A549 (cell line): ENCODE measurements around the gene TOM1L1. TPM values are rescaled to one million over a fixed set of nuclear protein-coding genes. Genes with fewer than 3 reads are reported as not detected.

Experiments
- ATAC-seq, 2 experiments: fragments of 200-7000 bp in 1 of 2; fragments of >200 bp in 1 of 2; cut with Nextera tagmentation in 1 of 2; cut with Tn5 transposase in 1 of 2; 3 replicates each; pipeline versions ENCODE4 v1.8.0 to v1.9.1; 2018 to 2020; ENCODE audit warnings: mild to moderate bottlenecking in 1 of 2, moderate library complexity in 1 of 2
- CTCF ChIA-PET: fragments of 300-600 bp; sonication (Branson Sonifier 250); formaldehyde crosslinking; extraction: SDS; loops from one replicate; lab custom pipeline; 2021; ENCODE audit warnings: antibody characterized with exemption, inconsistent platforms; lab: Yijun Ruan, JAX
- POLR2A ChIA-PET: fragments of 350-600 bp; formaldehyde crosslinking; extraction: SDS; loops from one replicate; lab custom pipeline; 2021; ENCODE audit warnings: antibody characterized with exemption, inconsistent platforms; lab: Yijun Ruan, JAX
- DNase-seq, 2 experiments: peaks; one replicate each; pipeline versions ENCODE4 v3.0.0 to v3.0.0-alpha.2; 2011 to 2016; ENCODE audit warnings: low read depth in 1 of 2, low spot score in 1 of 2
- FAIRE-seq: peaks from 2 replicates; lab custom pipeline; 2011; peaks lifted over from hg19 to GRCh38; lab: Jason Lieb, UNC
- H3K27ac ChIP-seq, 2 experiments: fragments of >200 bp; sonication (Bioruptor Twin); formaldehyde crosslinking; 3 replicates each; pipeline ENCODE4 v1.5.1; 2016 to 2017
- H3K4me1 ChIP-seq: fragments of >200 bp; sonication (Bioruptor Twin); formaldehyde crosslinking; 3 replicates; pipeline ENCODE4 v1.6.1; 2016
- H3K4me2 ChIP-seq: fragments of >200 bp; sonication (Bioruptor Twin); formaldehyde crosslinking; 3 replicates; pipeline ENCODE4 v1.6.1; 2016
- H3K4me3 ChIP-seq: fragments of >200 bp; sonication (Bioruptor Twin); formaldehyde crosslinking; 3 replicates; pipeline ENCODE4 v1.5.1; 2016
- H3K9me3 ChIP-seq: fragments of >200 bp; sonication (Bioruptor Twin); formaldehyde crosslinking; 3 replicates; pipeline ENCODE4 v1.6.1; 2016
- CBX2 ChIP-seq: fragments of 200-600 bp; sonication (generic); IDR thresholded peaks from 2 replicates; pipeline ENCODE4 v1.6.1; 2016; ENCODE audit warnings: low read depth, mild to moderate bottlenecking, borderline replicate concordance
- CHD2 ChIP-seq: fragments of 150-350 bp; IDR thresholded peaks from 2 replicates; pipeline ENCODE4 v1.6.1; 2014; ENCODE audit warnings: low read length; ENCODE audit not compliant: partially characterized antibody
- EP300 ChIP-seq, 2 experiments: fragments of >200 bp; sonication (Bioruptor Twin); formaldehyde crosslinking; IDR thresholded peaks; 2 replicates in 1 of 2; 3 replicates in 1 of 2; pipeline ENCODE4 v1.6.1; 2016 to 2017
- ESRRA ChIP-seq: fragments of 150-350 bp; IDR thresholded peaks from 2 replicates; pipeline ENCODE4 v1.6.1; 2014; ENCODE audit warnings: mild to moderate bottlenecking, low read length, borderline replicate concordance
- FOSB ChIP-seq: fragments of 250-450 bp; sonication (Bioruptor Pico); IDR thresholded peaks from 2 replicates; pipeline ENCODE4 v1.5.0; 2020; ENCODE audit warnings: mild to moderate bottlenecking, moderate library complexity
- GATA3 ChIP-seq: IDR thresholded peaks from 2 replicates; pipeline ENCODE4 v1.6.1; 2012; ENCODE audit warnings: borderline replicate concordance
- HOXB13 ChIP-seq: fragments of 250-450 bp; sonication (Bioruptor Pico); IDR thresholded peaks from 2 replicates; pipeline ENCODE4 v1.5.0; 2020; ENCODE audit warnings: low read depth, mild to moderate bottlenecking, moderate library complexity
- JUN ChIP-seq, 2 experiments: fragments of >200 bp; sonication (Bioruptor Twin); formaldehyde crosslinking; IDR thresholded peaks; 2 replicates in 1 of 2; 3 replicates in 1 of 2; pipeline ENCODE4 v1.6.1; 2016 to 2017
- JUNB ChIP-seq: fragments of >200 bp; sonication (Bioruptor Twin); formaldehyde crosslinking; IDR thresholded peaks from 2 replicates; pipeline ENCODE4 v1.6.1; 2016
- KDM5A ChIP-seq: fragments of 200-600 bp; sonication (generic); IDR thresholded peaks from 2 replicates; pipeline ENCODE4 v1.6.1; 2016; ENCODE audit warnings: antibody characterized with exemption, mild to moderate bottlenecking
- NR3C1 ChIP-seq: fragments of >200 bp; sonication (Bioruptor Twin); formaldehyde crosslinking; IDR thresholded peaks from 3 replicates; pipeline ENCODE4 v1.6.1; 2017
- PHF8 ChIP-seq: fragments of 200-600 bp; sonication (generic); IDR thresholded peaks from 2 replicates; pipeline ENCODE4 v1.6.1; 2016; ENCODE audit warnings: low read depth, mild to moderate bottlenecking, antibody characterized with exemption, moderate library complexity, borderline replicate concordance
- POLR2A ChIP-seq: IDR thresholded peaks from 2 replicates; pipeline ENCODE4 v1.6.1; 2012; ENCODE audit warnings: mild to moderate bottlenecking, low read length
- SMC3 ChIP-seq: fragments of >200 bp; sonication (Bioruptor Twin); formaldehyde crosslinking; IDR thresholded peaks from 3 replicates; pipeline ENCODE4 v1.6.1; 2018; ENCODE audit warnings: inconsistent platforms
- TFCP2L1 ChIP-seq: fragments of 250-450 bp; sonication (Bioruptor Pico); IDR thresholded peaks from 2 replicates; pipeline ENCODE4 v1.5.0; 2021; ENCODE audit warnings: mild to moderate bottlenecking
- ZFP36 ChIP-seq: fragments of 450-650 bp; IDR thresholded peaks from 2 replicates; pipeline ENCODE4 v1.6.1; 2014; ENCODE audit warnings: borderline replicate concordance; ENCODE audit not compliant: partially characterized antibody
- ZSCAN20 ChIP-seq: fragments of 250-450 bp; sonication (Bioruptor Pico); IDR thresholded peaks from 2 replicates; pipeline ENCODE4 v1.8.0; 2022; ENCODE audit warnings: mild to moderate bottlenecking, moderate library complexity
- WGBS: methylation state at CpG from one replicate; pipeline ENCODE4 v1.1.6; 2017; ENCODE audit errors: missing lambda C conversion rate; 5-methylcytosine and 5-hydroxymethylcytosine counted together
- polyA plus RNA-seq, 4 experiments: library from polyadenylated mRNA; depleted of rRNA in 3 of 4; stranded (reverse); fragments of >200 nt; fragmentation: RNase III in 1 of 4; extraction: RNeasy Plus Mini Kit Qiagen cat#74134 plus additional on column Dnase treatment in 1 of 4; gene quantifications; 2 replicates in 3 of 4; 3 replicates in 1 of 4; pipeline ENCODE4 v1.2.3, GENCODE V29; 2011 to 2017
- TF ChIP-seq, protein P1 (sequence below): IDR thresholded peaks from 2 replicates; pipeline ENCODE4 v1.6.1; 2012
- TF ChIP-seq, protein P2 (sequence below): fragments of >200 bp; sonication (Bioruptor Twin); formaldehyde crosslinking; IDR thresholded peaks from 2 replicates; pipeline ENCODE4 v1.6.1; 2016
- TF ChIP-seq, protein P3 (sequence below): fragments of 200-600 bp; sonication (generic); IDR thresholded peaks from 2 replicates; pipeline ENCODE4 v1.6.1; 2016; ENCODE audit warnings: antibody characterized with exemption, mild to moderate bottlenecking, moderate library complexity
- TF ChIP-seq, protein P4 (sequence below): IDR thresholded peaks from 2 replicates; pipeline ENCODE4 v1.6.1; 2012; ENCODE audit warnings: low read depth, borderline replicate concordance
- TF ChIP-seq, protein P5 (sequence below): fragments of >200 bp; sonication (Bioruptor Twin); formaldehyde crosslinking; IDR thresholded peaks from 3 replicates; pipeline ENCODE4 v1.6.1; 2016

TOM1L1 gene
- polyA plus RNA-seq, 2 of the 4 experiments (the other 2 are of a cell fraction) = 53.4 to 117 TPM

DNA sequence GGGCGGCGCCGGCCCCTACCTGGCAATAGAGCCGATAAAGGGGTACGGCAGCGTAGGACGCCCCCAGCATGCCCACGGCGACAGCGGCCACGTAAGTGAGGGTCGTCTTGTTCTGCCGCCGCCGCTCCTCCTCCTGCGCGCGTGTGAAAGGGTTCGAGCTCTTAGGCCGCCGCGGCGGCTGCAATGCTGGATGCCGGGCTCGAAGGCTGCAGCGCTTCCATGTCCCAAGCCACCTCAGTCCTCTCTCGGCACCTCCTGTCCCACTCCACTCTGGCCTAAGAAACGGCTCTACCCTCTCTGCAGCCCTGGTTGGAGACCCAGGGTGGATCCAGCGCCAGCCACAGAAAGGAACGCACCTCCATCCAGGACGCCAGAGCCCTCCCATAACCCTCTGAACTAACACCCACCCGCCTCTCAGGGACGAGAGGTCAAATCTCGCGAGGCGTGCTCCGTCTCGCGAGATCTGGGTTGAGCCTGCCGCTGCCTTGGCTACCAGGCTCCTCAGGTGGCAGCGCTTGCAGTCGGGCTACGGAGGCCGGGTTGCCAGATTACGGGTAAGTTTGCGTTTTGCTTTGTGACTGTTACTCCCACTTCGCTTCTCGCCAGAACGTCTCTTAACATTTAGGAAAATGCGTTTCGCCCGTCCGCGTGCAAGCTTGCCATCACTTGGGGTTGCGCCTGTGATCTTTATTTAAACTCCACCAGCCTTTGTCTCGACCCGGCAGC lies 67.8 kb downstream of the TOM1L1 start, which contains the start of the genes COX11 and STXBP4:
Gene COX11 (minus strand): TSS at position 393 of the 726 bp plus-strand sequence. CDS start 8 bp downstream, at position 385.
Gene STXBP4 (plus strand): TSS at position 504 of the 726 bp plus-strand sequence. CDS start 17,455 bp downstream, outside the sequence.
- CTCF ChIA-PET = interaction anchor here (0.9 to 1.4 kb wide), 5 partner anchors 11 to 25 kb away, joined by 3 to 4 read pairs (median 3); no protein-coding TSS in a partner anchor
- Histone ChIP-seq H3K27ac (peak within 1 kb of the TSS; percentile 88 to 94), H3K4me3 (peak within 1 kb of the TSS; percentile 76), H3K4me1 (peaks cover 32% of the 10 kb centered on the region), H3K4me2 (peak within 1 kb of the TSS; percentile 94), H3K9me3 (no peaks in the 10 kb centered on the region)
- POLR2A ChIA-PET = interaction anchor here (0.6 kb wide), 1 partner anchor 523 kb away, joined by 11 read pairs; no protein-coding TSS in a partner anchor
- FAIRE-seq = peak; percentile 65
- TF ChIP-seq FOSB (CRISPR knock-in tag) (no peak), TFCP2L1 (CRISPR knock-in tag) (0 out of 2 replicates have a peak, but pooled peaks have one; percentile 55), JUN (IDR thresholded peaks at IDR 0.05) (peak; percentile 71 to 92), ZFP36 (no peak), PHF8 (peak; percentile 78; the same call in 1 of the 2 replicates), SMC3 (peak; percentile 1; the same call in 1 of the 3 replicates), POLR2A (peak; percentile 93), KDM5A (peak; percentile 67), CHD2 (peak; percentile 100), GATA3 (peak; percentile 91), HOXB13 (CRISPR knock-in tag) (no peak), CBX2 (no peak), EP300 (IDR thresholded peaks at IDR 0.05) (no peak), NR3C1 (no peak), JUNB (no peak), ZSCAN20 (CRISPR knock-in tag) (no peak), ESRRA (0 out of 2 replicates have a peak, but pooled peaks have one; percentile 9)
- TF ChIP-seq, protein P1, sequence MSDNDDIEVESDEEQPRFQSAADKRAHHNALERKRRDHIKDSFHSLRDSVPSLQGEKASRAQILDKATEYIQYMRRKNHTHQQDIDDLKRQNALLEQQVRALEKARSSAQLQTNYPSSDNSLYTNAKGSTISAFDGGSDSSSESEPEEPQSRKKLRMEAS = peak; percentile 84
- TF ChIP-seq, protein P2, sequence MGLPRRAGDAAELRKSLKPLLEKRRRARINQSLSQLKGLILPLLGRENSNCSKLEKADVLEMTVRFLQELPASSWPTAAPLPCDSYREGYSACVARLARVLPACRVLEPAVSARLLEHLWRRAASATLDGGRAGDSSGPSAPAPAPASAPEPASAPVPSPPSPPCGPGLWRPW = no peak
- TF ChIP-seq, protein P3, sequence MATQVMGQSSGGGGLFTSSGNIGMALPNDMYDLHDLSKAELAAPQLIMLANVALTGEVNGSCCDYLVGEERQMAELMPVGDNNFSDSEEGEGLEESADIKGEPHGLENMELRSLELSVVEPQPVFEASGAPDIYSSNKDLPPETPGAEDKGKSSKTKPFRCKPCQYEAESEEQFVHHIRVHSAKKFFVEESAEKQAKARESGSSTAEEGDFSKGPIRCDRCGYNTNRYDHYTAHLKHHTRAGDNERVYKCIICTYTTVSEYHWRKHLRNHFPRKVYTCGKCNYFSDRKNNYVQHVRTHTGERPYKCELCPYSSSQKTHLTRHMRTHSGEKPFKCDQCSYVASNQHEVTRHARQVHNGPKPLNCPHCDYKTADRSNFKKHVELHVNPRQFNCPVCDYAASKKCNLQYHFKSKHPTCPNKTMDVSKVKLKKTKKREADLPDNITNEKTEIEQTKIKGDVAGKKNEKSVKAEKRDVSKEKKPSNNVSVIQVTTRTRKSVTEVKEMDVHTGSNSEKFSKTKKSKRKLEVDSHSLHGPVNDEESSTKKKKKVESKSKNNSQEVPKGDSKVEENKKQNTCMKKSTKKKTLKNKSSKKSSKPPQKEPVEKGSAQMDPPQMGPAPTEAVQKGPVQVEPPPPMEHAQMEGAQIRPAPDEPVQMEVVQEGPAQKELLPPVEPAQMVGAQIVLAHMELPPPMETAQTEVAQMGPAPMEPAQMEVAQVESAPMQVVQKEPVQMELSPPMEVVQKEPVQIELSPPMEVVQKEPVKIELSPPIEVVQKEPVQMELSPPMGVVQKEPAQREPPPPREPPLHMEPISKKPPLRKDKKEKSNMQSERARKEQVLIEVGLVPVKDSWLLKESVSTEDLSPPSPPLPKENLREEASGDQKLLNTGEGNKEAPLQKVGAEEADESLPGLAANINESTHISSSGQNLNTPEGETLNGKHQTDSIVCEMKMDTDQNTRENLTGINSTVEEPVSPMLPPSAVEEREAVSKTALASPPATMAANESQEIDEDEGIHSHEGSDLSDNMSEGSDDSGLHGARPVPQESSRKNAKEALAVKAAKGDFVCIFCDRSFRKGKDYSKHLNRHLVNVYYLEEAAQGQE = peak; percentile 100
- TF ChIP-seq, protein P4, sequence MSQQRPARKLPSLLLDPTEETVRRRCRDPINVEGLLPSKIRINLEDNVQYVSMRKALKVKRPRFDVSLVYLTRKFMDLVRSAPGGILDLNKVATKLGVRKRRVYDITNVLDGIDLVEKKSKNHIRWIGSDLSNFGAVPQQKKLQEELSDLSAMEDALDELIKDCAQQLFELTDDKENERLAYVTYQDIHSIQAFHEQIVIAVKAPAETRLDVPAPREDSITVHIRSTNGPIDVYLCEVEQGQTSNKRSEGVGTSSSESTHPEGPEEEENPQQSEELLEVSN = peak; percentile 61; the same call in 1 of the 2 replicates
- TF ChIP-seq, protein P5, sequence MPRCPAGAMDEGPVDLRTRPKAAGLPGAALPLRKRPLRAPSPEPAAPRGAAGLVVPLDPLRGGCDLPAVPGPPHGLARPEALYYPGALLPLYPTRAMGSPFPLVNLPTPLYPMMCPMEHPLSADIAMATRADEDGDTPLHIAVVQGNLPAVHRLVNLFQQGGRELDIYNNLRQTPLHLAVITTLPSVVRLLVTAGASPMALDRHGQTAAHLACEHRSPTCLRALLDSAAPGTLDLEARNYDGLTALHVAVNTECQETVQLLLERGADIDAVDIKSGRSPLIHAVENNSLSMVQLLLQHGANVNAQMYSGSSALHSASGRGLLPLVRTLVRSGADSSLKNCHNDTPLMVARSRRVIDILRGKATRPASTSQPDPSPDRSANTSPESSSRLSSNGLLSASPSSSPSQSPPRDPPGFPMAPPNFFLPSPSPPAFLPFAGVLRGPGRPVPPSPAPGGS = peak; percentile 85
- ATAC-seq = peak; percentile 93 to 99
- peak; percentile 91 to 98 for DNase-seq
- 3% methylated on average over 29 of the region's 57 CpGs for WGBS
